Measurements from ENCODE around the gene SUV39H1. TPM values are rescaled to one million over a fixed set of nuclear protein-coding genes. Genes with fewer than 3 reads are reported as not detected.
A peak's percentile ranks its signal among the peaks of the same experiment; 100 is the strongest.
"Not testable (repeated sequence)": the region's sequence is repeated elsewhere in the genome, so short reads cannot be mapped to it uniquely, and the experiment has no call there.

The SUV39H1 gene
- total RNA-seq, 1 experiment from 2014 or later = 16.5 TPM

DNA sequence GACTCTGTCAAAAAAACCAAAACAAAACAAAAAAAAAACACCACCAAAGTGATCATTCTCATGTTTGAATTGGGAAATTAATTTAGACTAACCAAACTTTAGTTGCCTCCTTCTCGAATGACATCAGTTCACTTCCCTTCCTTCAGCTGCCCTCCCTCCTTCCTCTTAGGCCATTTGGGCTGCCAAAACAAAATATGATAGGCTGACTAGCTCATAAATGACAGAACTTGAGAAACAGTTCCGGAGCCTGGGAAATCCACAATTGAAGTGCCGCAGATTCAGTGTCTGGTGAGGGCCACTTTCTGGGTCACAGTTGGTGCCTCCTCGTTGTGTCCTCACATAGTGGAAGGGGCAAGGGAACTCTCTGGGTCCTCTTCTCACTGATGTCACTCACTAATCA is 29.0 kb upstream of the SUV39H1 start (continued):
- TF ChIP-seq, protein P1, sequence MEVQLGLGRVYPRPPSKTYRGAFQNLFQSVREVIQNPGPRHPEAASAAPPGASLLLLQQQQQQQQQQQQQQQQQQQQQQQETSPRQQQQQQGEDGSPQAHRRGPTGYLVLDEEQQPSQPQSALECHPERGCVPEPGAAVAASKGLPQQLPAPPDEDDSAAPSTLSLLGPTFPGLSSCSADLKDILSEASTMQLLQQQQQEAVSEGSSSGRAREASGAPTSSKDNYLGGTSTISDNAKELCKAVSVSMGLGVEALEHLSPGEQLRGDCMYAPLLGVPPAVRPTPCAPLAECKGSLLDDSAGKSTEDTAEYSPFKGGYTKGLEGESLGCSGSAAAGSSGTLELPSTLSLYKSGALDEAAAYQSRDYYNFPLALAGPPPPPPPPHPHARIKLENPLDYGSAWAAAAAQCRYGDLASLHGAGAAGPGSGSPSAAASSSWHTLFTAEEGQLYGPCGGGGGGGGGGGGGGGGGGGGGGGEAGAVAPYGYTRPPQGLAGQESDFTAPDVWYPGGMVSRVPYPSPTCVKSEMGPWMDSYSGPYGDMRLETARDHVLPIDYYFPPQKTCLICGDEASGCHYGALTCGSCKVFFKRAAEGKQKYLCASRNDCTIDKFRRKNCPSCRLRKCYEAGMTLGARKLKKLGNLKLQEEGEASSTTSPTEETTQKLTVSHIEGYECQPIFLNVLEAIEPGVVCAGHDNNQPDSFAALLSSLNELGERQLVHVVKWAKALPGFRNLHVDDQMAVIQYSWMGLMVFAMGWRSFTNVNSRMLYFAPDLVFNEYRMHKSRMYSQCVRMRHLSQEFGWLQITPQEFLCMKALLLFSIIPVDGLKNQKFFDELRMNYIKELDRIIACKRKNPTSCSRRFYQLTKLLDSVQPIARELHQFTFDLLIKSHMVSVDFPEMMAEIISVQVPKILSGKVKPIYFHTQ (CRISPR knock-in tag; IDR thresholded peaks at IDR 0.05) = no peak
- TF ChIP-seq ZNF232 (CRISPR knock-in tag; IDR thresholded peaks at IDR 0.05) (no peak), RORB (CRISPR knock-in tag; IDR thresholded peaks at IDR 0.05) (no peak), RELA (CRISPR knock-in tag; IDR thresholded peaks at IDR 0.05; ENCODE audit: borderline replicate concordance) (no peak), ETV6 (CRISPR knock-in tag; IDR thresholded peaks at IDR 0.05) (no peak), GABPB1 (CRISPR knock-in tag; IDR thresholded peaks at IDR 0.05) (no peak), FOXJ3 (CRISPR knock-in tag; IDR thresholded peaks at IDR 0.05; ENCODE audit: borderline replicate concordance) (no peak), KAT7 (CRISPR knock-in tag; IDR thresholded peaks at IDR 0.05; ENCODE audit: borderline replicate concordance) (no peak), EMX1 (CRISPR knock-in tag; IDR thresholded peaks at IDR 0.05) (no peak)
- TF ChIP-seq, protein P2, sequence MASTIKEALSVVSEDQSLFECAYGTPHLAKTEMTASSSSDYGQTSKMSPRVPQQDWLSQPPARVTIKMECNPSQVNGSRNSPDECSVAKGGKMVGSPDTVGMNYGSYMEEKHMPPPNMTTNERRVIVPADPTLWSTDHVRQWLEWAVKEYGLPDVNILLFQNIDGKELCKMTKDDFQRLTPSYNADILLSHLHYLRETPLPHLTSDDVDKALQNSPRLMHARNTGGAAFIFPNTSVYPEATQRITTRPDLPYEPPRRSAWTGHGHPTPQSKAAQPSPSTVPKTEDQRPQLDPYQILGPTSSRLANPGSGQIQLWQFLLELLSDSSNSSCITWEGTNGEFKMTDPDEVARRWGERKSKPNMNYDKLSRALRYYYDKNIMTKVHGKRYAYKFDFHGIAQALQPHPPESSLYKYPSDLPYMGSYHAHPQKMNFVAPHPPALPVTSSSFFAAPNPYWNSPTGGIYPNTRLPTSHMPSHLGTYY (CRISPR knock-in tag; IDR thresholded peaks at IDR 0.05) = no peak

DNA sequence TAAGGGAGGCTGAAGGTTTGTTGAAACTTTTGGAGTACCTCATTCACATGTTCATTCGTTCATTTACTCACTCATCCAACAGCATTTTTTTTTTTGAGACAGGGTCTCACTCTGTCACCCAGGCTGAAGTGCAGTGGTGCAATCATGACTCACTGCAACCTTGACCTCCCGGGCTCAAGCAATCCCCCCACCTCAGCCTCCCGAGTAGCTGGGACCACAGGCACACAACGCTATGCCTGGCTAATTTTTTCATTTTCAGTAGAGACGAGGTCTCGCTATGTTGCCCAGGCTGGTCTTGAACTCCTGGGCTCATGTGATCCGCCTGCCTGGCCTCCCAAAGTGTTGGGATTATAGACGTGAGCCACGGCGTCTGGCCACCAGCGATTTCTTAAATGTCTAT is 28.3 kb upstream of the SUV39H1 start:
- H3K4me3 Mint-ChIP-seq; H3K27ac Mint-ChIP-seq; ATAC-seq; POLR2A ChIA-PET; H3K36me3 Mint-ChIP-seq; H3K27me3 Mint-ChIP-seq (ENCODE audit: low read depth); H3K9me3 Mint-ChIP-seq; CTCF ChIA-PET; H3K4me1 Mint-ChIP-seq; DNase-seq (ENCODE audit: low spot score): not testable (repeated sequence)
- TF ChIP-seq GABPB1 (CRISPR knock-in tag; IDR thresholded peaks at IDR 0.05) = peak; percentile 38

DNA sequence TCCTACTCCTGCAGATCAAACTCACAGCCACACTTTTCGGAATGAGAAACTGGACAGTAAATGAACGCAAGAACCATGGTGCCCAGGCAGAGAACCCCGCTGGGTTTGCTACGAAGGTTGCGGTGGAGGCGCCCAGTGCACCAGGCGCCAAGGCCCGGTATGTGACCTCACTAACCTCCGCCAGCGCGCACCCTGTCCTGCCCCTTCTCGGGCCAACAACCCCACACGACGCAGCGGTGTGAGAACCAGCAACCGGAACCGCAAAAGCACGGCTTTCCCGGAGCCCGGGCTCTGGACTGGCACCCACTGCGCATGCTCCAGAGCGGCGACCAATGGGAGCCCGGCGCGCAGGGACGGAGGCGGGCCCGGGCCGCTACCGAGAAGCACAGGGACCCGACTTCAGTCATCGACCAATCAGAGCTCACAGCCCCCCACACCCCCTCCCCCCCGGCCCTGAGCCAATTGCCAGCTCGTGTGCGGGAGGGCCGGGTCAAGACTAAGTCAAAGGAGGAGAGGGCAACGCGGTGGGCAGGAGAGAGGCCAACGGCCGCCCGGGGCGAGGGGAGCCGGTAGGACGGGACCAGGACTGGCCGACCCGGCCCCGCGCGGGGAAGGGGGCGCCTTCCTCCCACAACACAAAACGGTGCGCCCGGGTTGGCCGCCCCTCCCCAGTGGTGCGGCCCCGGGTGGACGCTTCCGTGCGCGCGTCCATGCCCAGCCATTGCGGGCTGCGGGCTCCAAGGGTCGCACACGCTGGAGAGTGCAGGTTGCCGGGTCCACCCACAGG is 20.2 kb upstream of the SUV39H1 start:
- H3K4me3 Mint-ChIP-seq = peak overlapping the region; percentile 88
- peak overlapping the region; percentile 78 for H3K27ac Mint-ChIP-seq
- ATAC-seq = peak; percentile 95
- H3K4me1 Mint-ChIP-seq = peaks cover 4% of the 10 kb centered on the region
- POLR2A ChIA-PET = interaction anchor here (0.9 to 1.5 kb wide), 9 partner anchors 20 to 593 kb away, joined by 3 to 5 read pairs (median 3); partner anchors contain the start of genes HDAC6, PPP1R3F, PQBP1 and SUV39H1
- CTCF ChIA-PET = interaction anchor here (1.0 to 1.4 kb wide), 3 partner anchors 28 to 86 kb away, joined by 3 to 9 read pairs (median 5); no protein-coding TSS in a partner anchor
- no peaks in the 10 kb centered on the region for H3K9me3 Mint-ChIP-seq
- no peaks in the 10 kb centered on the region; the same call in 1 of the 2 replicates for H3K27me3 Mint-ChIP-seq (ENCODE audit: low read depth)
- H3K36me3 Mint-ChIP-seq = no peaks in the 10 kb centered on the region
- peak; percentile 86 for DNase-seq (ENCODE audit: low spot score)
- TF ChIP-seq, protein P3, sequence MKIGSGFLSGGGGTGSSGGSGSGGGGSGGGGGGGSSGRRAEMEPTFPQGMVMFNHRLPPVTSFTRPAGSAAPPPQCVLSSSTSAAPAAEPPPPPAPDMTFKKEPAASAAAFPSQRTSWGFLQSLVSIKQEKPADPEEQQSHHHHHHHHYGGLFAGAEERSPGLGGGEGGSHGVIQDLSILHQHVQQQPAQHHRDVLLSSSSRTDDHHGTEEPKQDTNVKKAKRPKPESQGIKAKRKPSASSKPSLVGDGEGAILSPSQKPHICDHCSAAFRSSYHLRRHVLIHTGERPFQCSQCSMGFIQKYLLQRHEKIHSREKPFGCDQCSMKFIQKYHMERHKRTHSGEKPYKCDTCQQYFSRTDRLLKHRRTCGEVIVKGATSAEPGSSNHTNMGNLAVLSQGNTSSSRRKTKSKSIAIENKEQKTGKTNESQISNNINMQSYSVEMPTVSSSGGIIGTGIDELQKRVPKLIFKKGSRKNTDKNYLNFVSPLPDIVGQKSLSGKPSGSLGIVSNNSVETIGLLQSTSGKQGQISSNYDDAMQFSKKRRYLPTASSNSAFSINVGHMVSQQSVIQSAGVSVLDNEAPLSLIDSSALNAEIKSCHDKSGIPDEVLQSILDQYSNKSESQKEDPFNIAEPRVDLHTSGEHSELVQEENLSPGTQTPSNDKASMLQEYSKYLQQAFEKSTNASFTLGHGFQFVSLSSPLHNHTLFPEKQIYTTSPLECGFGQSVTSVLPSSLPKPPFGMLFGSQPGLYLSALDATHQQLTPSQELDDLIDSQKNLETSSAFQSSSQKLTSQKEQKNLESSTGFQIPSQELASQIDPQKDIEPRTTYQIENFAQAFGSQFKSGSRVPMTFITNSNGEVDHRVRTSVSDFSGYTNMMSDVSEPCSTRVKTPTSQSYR (CRISPR knock-in tag; IDR thresholded peaks at IDR 0.05) = no peak
- TF ChIP-seq, protein P4, sequence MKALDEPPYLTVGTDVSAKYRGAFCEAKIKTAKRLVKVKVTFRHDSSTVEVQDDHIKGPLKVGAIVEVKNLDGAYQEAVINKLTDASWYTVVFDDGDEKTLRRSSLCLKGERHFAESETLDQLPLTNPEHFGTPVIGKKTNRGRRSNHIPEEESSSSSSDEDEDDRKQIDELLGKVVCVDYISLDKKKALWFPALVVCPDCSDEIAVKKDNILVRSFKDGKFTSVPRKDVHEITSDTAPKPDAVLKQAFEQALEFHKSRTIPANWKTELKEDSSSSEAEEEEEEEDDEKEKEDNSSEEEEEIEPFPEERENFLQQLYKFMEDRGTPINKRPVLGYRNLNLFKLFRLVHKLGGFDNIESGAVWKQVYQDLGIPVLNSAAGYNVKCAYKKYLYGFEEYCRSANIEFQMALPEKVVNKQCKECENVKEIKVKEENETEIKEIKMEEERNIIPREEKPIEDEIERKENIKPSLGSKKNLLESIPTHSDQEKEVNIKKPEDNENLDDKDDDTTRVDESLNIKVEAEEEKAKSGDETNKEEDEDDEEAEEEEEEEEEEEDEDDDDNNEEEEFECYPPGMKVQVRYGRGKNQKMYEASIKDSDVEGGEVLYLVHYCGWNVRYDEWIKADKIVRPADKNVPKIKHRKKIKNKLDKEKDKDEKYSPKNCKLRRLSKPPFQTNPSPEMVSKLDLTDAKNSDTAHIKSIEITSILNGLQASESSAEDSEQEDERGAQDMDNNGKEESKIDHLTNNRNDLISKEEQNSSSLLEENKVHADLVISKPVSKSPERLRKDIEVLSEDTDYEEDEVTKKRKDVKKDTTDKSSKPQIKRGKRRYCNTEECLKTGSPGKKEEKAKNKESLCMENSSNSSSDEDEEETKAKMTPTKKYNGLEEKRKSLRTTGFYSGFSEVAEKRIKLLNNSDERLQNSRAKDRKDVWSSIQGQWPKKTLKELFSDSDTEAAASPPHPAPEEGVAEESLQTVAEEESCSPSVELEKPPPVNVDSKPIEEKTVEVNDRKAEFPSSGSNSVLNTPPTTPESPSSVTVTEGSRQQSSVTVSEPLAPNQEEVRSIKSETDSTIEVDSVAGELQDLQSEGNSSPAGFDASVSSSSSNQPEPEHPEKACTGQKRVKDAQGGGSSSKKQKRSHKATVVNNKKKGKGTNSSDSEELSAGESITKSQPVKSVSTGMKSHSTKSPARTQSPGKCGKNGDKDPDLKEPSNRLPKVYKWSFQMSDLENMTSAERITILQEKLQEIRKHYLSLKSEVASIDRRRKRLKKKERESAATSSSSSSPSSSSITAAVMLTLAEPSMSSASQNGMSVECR (CRISPR knock-in tag; IDR thresholded peaks at IDR 0.05; ENCODE audit: borderline replicate concordance) = no peak
- no peak for TF ChIP-seq GRHL2 (CRISPR knock-in tag; IDR thresholded peaks at IDR 0.05; ENCODE audit: insufficient replicate concordance, severe bottlenecking)
- TF ChIP-seq, protein P5, sequence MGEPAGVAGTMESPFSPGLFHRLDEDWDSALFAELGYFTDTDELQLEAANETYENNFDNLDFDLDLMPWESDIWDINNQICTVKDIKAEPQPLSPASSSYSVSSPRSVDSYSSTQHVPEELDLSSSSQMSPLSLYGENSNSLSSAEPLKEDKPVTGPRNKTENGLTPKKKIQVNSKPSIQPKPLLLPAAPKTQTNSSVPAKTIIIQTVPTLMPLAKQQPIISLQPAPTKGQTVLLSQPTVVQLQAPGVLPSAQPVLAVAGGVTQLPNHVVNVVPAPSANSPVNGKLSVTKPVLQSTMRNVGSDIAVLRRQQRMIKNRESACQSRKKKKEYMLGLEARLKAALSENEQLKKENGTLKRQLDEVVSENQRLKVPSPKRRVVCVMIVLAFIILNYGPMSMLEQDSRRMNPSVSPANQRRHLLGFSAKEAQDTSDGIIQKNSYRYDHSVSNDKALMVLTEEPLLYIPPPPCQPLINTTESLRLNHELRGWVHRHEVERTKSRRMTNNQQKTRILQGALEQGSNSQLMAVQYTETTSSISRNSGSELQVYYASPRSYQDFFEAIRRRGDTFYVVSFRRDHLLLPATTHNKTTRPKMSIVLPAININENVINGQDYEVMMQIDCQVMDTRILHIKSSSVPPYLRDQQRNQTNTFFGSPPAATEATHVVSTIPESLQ (CRISPR knock-in tag; IDR thresholded peaks at IDR 0.05) = no peak

Measured in WTC11 (cell line).